H1 (cell line): Measurements from ENCODE around the gene CHRNG. TPM values are rescaled to one million over a fixed set of nuclear protein-coding genes. Genes with fewer than 3 reads are reported as not detected.

ENCODE experiments used
- CTCF ChIA-PET: fragments of 300-600 bp; sonication (Branson Sonifier 250); formaldehyde crosslinking; loops from one replicate; lab custom pipeline; 2021; ENCODE audit not compliant: partially characterized antibody; lab: Charles Lee
- POLR2A ChIA-PET: fragments of 300-600 bp; sonication (Branson Sonifier 250); formaldehyde crosslinking; loops from one replicate; lab custom pipeline; 2021; ENCODE audit warnings: inconsistent platforms; ENCODE audit not compliant: partially characterized antibody; lab: Charles Lee
- DNase-seq, 2 experiments: peaks; one replicate each; pipeline versions ENCODE4 v3.0.0 to v3.0.0-alpha.2; 2010 to 2022; ENCODE audit warnings: low spot score in 2 of 2, low read depth in 1 of 2, mixed read lengths in 1 of 2
- FAIRE-seq: peaks from 2 replicates; lab custom pipeline; 2011; peaks lifted over from hg19 to GRCh38; lab: Jason Lieb, UNC
- H2AFZ ChIP-seq: 2 replicates; pipeline ENCODE4 v1.8.1; 2012; ENCODE audit warnings: low read length, inconsistent platforms
- H2AK5ac ChIP-seq: 2 replicates; pipeline ENCODE4 v1.6.1; 2013; ENCODE audit warnings: low read depth, low read length
- H2BK120ac ChIP-seq: replicated peaks from 2 replicates; pipeline ENCODE3; 2013; ENCODE audit warnings: low read depth, low read length, inconsistent platforms
- H2BK12ac ChIP-seq: 2 replicates; pipeline ENCODE4 v1.6.1; 2013; ENCODE audit warnings: low read depth, low read length
- H2BK15ac ChIP-seq: 2 replicates; pipeline ENCODE4 v1.6.1; 2013; ENCODE audit warnings: low read length
- H2BK20ac ChIP-seq: 2 replicates; pipeline ENCODE4 v1.6.1; 2013; ENCODE audit warnings: low read length
- H2BK5ac ChIP-seq: 2 replicates; pipeline ENCODE4 v1.6.1; 2013; ENCODE audit warnings: low read depth, low read length
- H3K14ac ChIP-seq: 2 replicates; pipeline ENCODE4 v1.6.1; 2013; ENCODE audit warnings: inconsistent platforms; ENCODE audit not compliant: insufficient read length
- H3K18ac ChIP-seq: 2 replicates; pipeline ENCODE4 v1.6.1; 2013; ENCODE audit warnings: low read length; ENCODE audit errors: extremely low read depth
- H3K23ac ChIP-seq: 2 replicates; pipeline ENCODE4 v1.6.1; 2013; ENCODE audit warnings: inconsistent platforms; ENCODE audit not compliant: insufficient read length
- H3K23me2 ChIP-seq: 2 replicates; pipeline ENCODE4 v1.6.1; 2013; ENCODE audit warnings: low read depth, low read length
- H3K27ac ChIP-seq: 2 replicates; pipeline ENCODE4 v1.6.1; 2011; ENCODE audit warnings: low read depth, low read length, inconsistent platforms
- H3K27me3 ChIP-seq, 4 experiments: replicated peaks in 1 of 4; 1 replicate in 1 of 4; 2 replicates in 3 of 4; pipeline versions ENCODE4 v1.6.1 to v1.8.1; 2011 to 2013; ENCODE audit warnings: low read length in 3 of 4, mild to moderate bottlenecking in 3 of 4, inconsistent platforms in 2 of 4, mixed read lengths in 2 of 4, moderate library complexity in 1 of 4; ENCODE audit not compliant: control insufficient read depth in 3 of 4, insufficient read depth in 3 of 4; ENCODE audit errors: extremely low read depth in 1 of 4
- H3K36me3 ChIP-seq, 4 experiments: 2 replicates each; pipeline versions ENCODE4 v1.6.1 to v1.8.1; 2011 to 2013; ENCODE audit warnings: mild to moderate bottlenecking in 4 of 4, low read length in 3 of 4, moderate library complexity in 2 of 4, control low read depth in 1 of 4, inconsistent platforms in 1 of 4; ENCODE audit not compliant: insufficient read depth in 4 of 4, control insufficient read depth in 2 of 4
- H3K4ac ChIP-seq: replicated peaks from 2 replicates; pipeline ENCODE3; 2013; ENCODE audit warnings: low read length, low read depth, mixed read lengths, inconsistent platforms; ENCODE audit not compliant: insufficient read length
- H3K4me1 ChIP-seq, 4 experiments: replicated peaks in 1 of 4; 1 replicate in 1 of 4; 2 replicates in 3 of 4; pipeline versions ENCODE4 v1.6.1 to v1.8.1; 2011 to 2013; ENCODE audit warnings: low read length in 3 of 4, inconsistent platforms in 2 of 4, mixed read lengths in 1 of 4; ENCODE audit not compliant: insufficient read depth in 4 of 4, control insufficient read depth in 3 of 4
- H3K4me2 ChIP-seq, 2 experiments: 2 replicates each; pipeline versions ENCODE4 v1.6.1 to v1.8.1; 2011 to 2013; ENCODE audit warnings: low read depth in 2 of 2, low read length in 2 of 2, control low read depth in 1 of 2, inconsistent platforms in 1 of 2, mild to moderate bottlenecking in 1 of 2; ENCODE audit not compliant: insufficient read depth in 1 of 2
- H3K4me3 ChIP-seq, 4 experiments: fragments of 200-600, 300-600 bp in 1 of 4; sonication (generic), shearing (Covaris generic), sonication (Bioruptor Twin) in 1 of 4; 2 replicates each; pipeline versions ENCODE4 v1.5.1 to v1.8.1; 2011 to 2016; ENCODE audit warnings: low read length in 4 of 4, low read depth in 3 of 4, control low read depth in 2 of 4, inconsistent platforms in 2 of 4, mild to moderate bottlenecking in 2 of 4, mixed read lengths in 1 of 4, moderate library complexity in 1 of 4; ENCODE audit not compliant: insufficient read depth in 2 of 4; ENCODE audit errors: extremely low read depth in 1 of 4
- H3K56ac ChIP-seq: replicated peaks from 2 replicates; pipeline ENCODE3; 2013; ENCODE audit warnings: low read depth, mild to moderate bottlenecking, mixed read lengths, low read length, inconsistent platforms; ENCODE audit not compliant: insufficient read length
- H3K79me1 ChIP-seq: 2 replicates; pipeline ENCODE4 v1.6.1; 2013; ENCODE audit warnings: low read depth, low read length, control low read depth
- H3K79me2 ChIP-seq, 2 experiments: 2 replicates each; pipeline versions ENCODE4 v1.6.1 to v1.8.1; 2012 to 2013; ENCODE audit warnings: low read length in 2 of 2, mild to moderate bottlenecking in 2 of 2, inconsistent platforms in 1 of 2; ENCODE audit not compliant: insufficient read depth in 2 of 2, control insufficient read depth in 1 of 2
- H3K9ac ChIP-seq, 4 experiments: replicated peaks in 1 of 4; 1 replicate in 1 of 4; 2 replicates in 3 of 4; pipeline versions ENCODE4 v1.6.1 to v1.8.1; 2011 to 2013; ENCODE audit warnings: low read depth in 3 of 4, low read length in 3 of 4, control low read depth in 2 of 4, mild to moderate bottlenecking in 2 of 4, moderate library complexity in 2 of 4, inconsistent platforms in 1 of 4; ENCODE audit errors: extremely low read depth in 1 of 4
- H3K9me3 ChIP-seq, 2 experiments: 2 replicates each; pipeline versions ENCODE4 v1.6.1 to v1.8.1; 2012 to 2013; ENCODE audit warnings: mild to moderate bottlenecking in 2 of 2, moderate library complexity in 2 of 2, control low read depth in 1 of 2, inconsistent platforms in 1 of 2, low read depth in 1 of 2, low read length in 1 of 2, mixed read lengths in 1 of 2; ENCODE audit not compliant: insufficient read depth in 2 of 2
- H4K20me1 ChIP-seq, 2 experiments: replicated peaks in 1 of 2; 2 replicates each; pipeline versions ENCODE3 to v1.8.1; 2011 to 2013; ENCODE audit warnings: inconsistent platforms in 2 of 2, low read length in 2 of 2, mild to moderate bottlenecking in 1 of 2; ENCODE audit not compliant: insufficient read depth in 2 of 2, control insufficient read depth in 1 of 2
- H4K5ac ChIP-seq: 2 replicates; pipeline ENCODE4 v1.6.1; 2013; ENCODE audit warnings: low read length, low read depth, mixed read lengths, inconsistent platforms; ENCODE audit not compliant: insufficient read length
- H4K8ac ChIP-seq: 2 replicates; pipeline ENCODE4 v1.8.0; 2013; ENCODE audit warnings: mild to moderate bottlenecking, moderate library complexity, low read length, inconsistent platforms; ENCODE audit not compliant: insufficient read depth; ENCODE audit errors: extremely low read depth
- H4K91ac ChIP-seq: replicated peaks from 2 replicates; pipeline ENCODE3; 2013; ENCODE audit warnings: low read length, mixed read lengths, inconsistent platforms; ENCODE audit not compliant: insufficient read length
- GTF2F1 ChIP-seq: IDR thresholded peaks from 2 replicates; pipeline ENCODE4 v1.6.1; 2012; ENCODE audit warnings: low read depth, low read length, improper control_type of control experiment, borderline replicate concordance
- PHF8 ChIP-seq: fragments of 200-600 bp; sonication (generic); conservative IDR thresholded peaks from 2 replicates; pipeline ENCODE4 v1.7.1; 2012; ENCODE audit warnings: low read depth, mild to moderate bottlenecking, inconsistent platforms, low read length, moderate library complexity
- WGBS, 2 experiments: shearing (Covaris generic) in 1 of 2; methylation state at CpG; one replicate each; pipeline versions ENCODE4 v1.1.6 to v1.1.7; 2013 to 2015; ENCODE audit warnings: low lambda C conversion rate in 2 of 2, mixed read lengths in 2 of 2, inconsistent platforms in 1 of 2, low coverage in 1 of 2, missing lambda C conversion rate in 1 of 2; ENCODE audit not compliant: insufficient replicate concordance in 2 of 2, insufficient coverage in 1 of 2, insufficient read length in 1 of 2; ENCODE audit errors: extremely low coverage in 1 of 2, missing lambda C conversion rate in 1 of 2; 5-methylcytosine and 5-hydroxymethylcytosine counted together
- polyA plus RNA-seq, 7 experiments: library from polyadenylated mRNA; depleted of rRNA in 3 of 7; stranded (reverse) in 5 of 7; unstranded in 2 of 7; fragments of >200 nt in 5 of 7; fragments of 200-250 nt in 2 of 7; gene quantifications; 1 replicate in 5 of 7; 2 replicates in 1 of 7; 4 replicates in 1 of 7; pipeline versions ENCODE4 v1.2.1 to v1.2.3, GENCODE V29; 2011 to 2013; ENCODE audit warnings: missing spikeins in 2 of 7, mixed read lengths in 2 of 7
- total RNA-seq: library from RNA; stranded (reverse); fragmentation: NEBNext Ultra II Directional; extraction: Animal tissue kit (Norgen Biotek cat#: 25700); gene quantifications from 2 replicates; pipeline ENCODE4 v1.2.1, GENCODE V29; 2021

Gene CHRNG
- total and polyA plus RNA-seq, 2 of the 8 experiments (the other 6 are each of a cell fraction or from before 2014, with no cell fraction given), result 0.05 TPM; not detected in 1

GRCh38 chr2:232584238-232584637, 44.7 kb downstream of the CHRNG start:
- 85% methylated on average over 6 of the region's 6 CpGs; no CpG with 5 or more reads in 1 of the 2 experiments for WGBS, 2 experiments
- TF ChIP-seq GTF2F1, result no peak
- TF ChIP-seq PHF8, result no peak

More at GRCh38 chr2:232584238-232584637, 44.7 kb downstream of the CHRNG start:
- Histone ChIP-seq H3K9ac (no peak overlapping the region), H3K23me2 (no peaks in the 10 kb centered on the region), H3K79me1 (no peaks in the 10 kb centered on the region; the same call in none of the 2 replicates), H3K4me1 (peaks cover 0 to 4% (median 0%) of the 10 kb centered on the region in 4 experiments; a peak in 1 of 7 replicates), H2BK15ac (no peak overlapping the region), H2BK120ac (no peak overlapping the region), H2BK5ac (no peak overlapping the region), H3K18ac (no peak overlapping the region), H4K5ac (no peak overlapping the region), H3K4me3 (no peak overlapping the region), H3K4me2 (no peak overlapping the region), H3K23ac (no peak overlapping the region), H3K27ac (no peak overlapping the region), H3K36me3 (peaks cover 0 to 19% (median 4%) of the 10 kb centered on the region in 4 experiments; a peak in 6 of 8 replicates), H3K4ac (no peak overlapping the region), H3K9me3 (no peaks in the 10 kb centered on the region), H2BK12ac (no peak overlapping the region), H3K79me2 (no peaks in the 10 kb centered on the region), H2BK20ac (no peak overlapping the region), H2AK5ac (no peak overlapping the region), H3K56ac (no peak overlapping the region), H2AFZ (no peak overlapping the region), H3K27me3 (no peaks in the 10 kb centered on the region), H4K20me1 (peaks cover 0 to 1% of the 10 kb centered on the region in 2 experiments), H4K8ac (no peak overlapping the region), H3K14ac (no peak overlapping the region), H4K91ac (no peak overlapping the region)
- ChIA-PET POLR2A (interaction anchor here (0.7 to 1.6 kb wide), 5 partner anchors 8 to 113 kb away, joined by 3 to 6 read pairs (median 4); partner anchors contain the start of gene GIGYF2), CTCF (interaction anchor here (0.6 to 1.4 kb wide), 2 partner anchors 19 to 47 kb away, joined by 3 read pairs; no protein-coding TSS in a partner anchor)
- DNase-seq (no peak), FAIRE-seq (no peak)
